Keratinocyte (primary cell): Measurements from ENCODE around the gene PEX11G. TPM values are rescaled to one million over a fixed set of nuclear protein-coding genes. Genes with fewer than 3 reads are reported as not detected.

ENCODE experiments used
- DNase-seq: peaks from one replicate; pipeline ENCODE4 v3.0.0-alpha.2; 2011; ENCODE audit warnings: low read depth, missing footprints, low spot score
- FAIRE-seq: peaks from 2 replicates; lab custom pipeline; 2011; peaks lifted over from hg19 to GRCh38; lab: Jason Lieb, UNC
- H2AFZ ChIP-seq: 2 replicates; pipeline ENCODE4 v1.6.0; 2012; ENCODE audit warnings: low read length, control low read depth, inconsistent platforms; ENCODE audit not compliant: control insufficient read depth
- H3K27ac ChIP-seq: 2 replicates; pipeline ENCODE4 v1.5.1; 2011; ENCODE audit warnings: low read length; ENCODE audit not compliant: control insufficient read depth, insufficient read depth
- H3K27me3 ChIP-seq: 3 replicates; pipeline ENCODE4 v1.6.0; 2011; ENCODE audit warnings: low read length; ENCODE audit not compliant: control insufficient read depth, insufficient read depth; ENCODE audit errors: extremely low read depth
- H3K36me3 ChIP-seq, 2 experiments: 2 replicates in 1 of 2; 3 replicates in 1 of 2; pipeline ENCODE4 v1.5.1; 2011; ENCODE audit warnings: low read length in 2 of 2, mild to moderate bottlenecking in 1 of 2; ENCODE audit not compliant: control insufficient read depth in 2 of 2, insufficient read depth in 2 of 2; ENCODE audit errors: extremely low read depth in 1 of 2
- H3K4me1 ChIP-seq: 3 replicates; pipeline ENCODE4 v1.5.1; 2011; ENCODE audit warnings: low read length; ENCODE audit not compliant: control insufficient read depth, insufficient read depth; ENCODE audit errors: extremely low read depth
- H3K4me2 ChIP-seq: 3 replicates; pipeline ENCODE4 v1.6.0; 2011; ENCODE audit warnings: low read depth, low read length; ENCODE audit not compliant: control insufficient read depth, insufficient read depth; ENCODE audit errors: extremely low read depth
- H3K4me3 ChIP-seq, 3 experiments: fragments of 200-600 bp in 1 of 3; sonication (generic) in 1 of 3; 2 replicates in 2 of 3; 3 replicates in 1 of 3; pipeline ENCODE4 v1.5.1; 2011 to 2016; ENCODE audit warnings: low read length in 3 of 3, mild to moderate bottlenecking in 3 of 3, control low read depth in 2 of 3, inconsistent platforms in 1 of 3, low read depth in 1 of 3, mixed read lengths in 1 of 3, mixed run types in 1 of 3, moderate library complexity in 1 of 3; ENCODE audit not compliant: control insufficient read depth in 2 of 3, insufficient read depth in 2 of 3; ENCODE audit errors: extremely low read depth in 1 of 3
- H3K79me2 ChIP-seq: 2 replicates; pipeline ENCODE4 v1.6.0; 2012; ENCODE audit warnings: low read length; ENCODE audit not compliant: control insufficient read depth, insufficient read depth
- H3K9ac ChIP-seq: 3 replicates; pipeline ENCODE4 v1.6.0; 2011; ENCODE audit warnings: low read length; ENCODE audit not compliant: control insufficient read depth, insufficient read depth; ENCODE audit errors: extremely low read depth
- H3K9me1 ChIP-seq: 3 replicates; pipeline ENCODE4 v1.6.0; 2011; ENCODE audit warnings: low read length; ENCODE audit not compliant: control insufficient read depth, insufficient read depth; ENCODE audit errors: extremely low read depth
- H3K9me3 ChIP-seq: 2 replicates; pipeline ENCODE4 v1.5.1; 2012; ENCODE audit warnings: low read depth, low read length; ENCODE audit not compliant: control insufficient read depth
- H4K20me1 ChIP-seq: 3 replicates; pipeline ENCODE4 v1.6.0; 2011; ENCODE audit warnings: low read length; ENCODE audit not compliant: control insufficient read depth, insufficient read depth; ENCODE audit errors: extremely low read depth
- EZH2 ChIP-seq: IDR thresholded peaks from one replicate; pipeline ENCODE4 v1.6.1; 2012; ENCODE audit warnings: inconsistent platforms, mild to moderate bottlenecking, low read length, moderate library complexity
- dilution Hi-C: fragments of 300-500 bp; cut with MboI; formaldehyde crosslinking; loops from one replicate; pipeline ENCODE4 v1.7.0; 2020; ENCODE audit warnings: low sequenced_read_pairs; ENCODE audit not compliant: extremely low pct_ligation_motif_present
- polyA plus RNA-seq, 5 experiments: library from polyadenylated mRNA; depleted of rRNA in 3 of 5; stranded (reverse) in 3 of 5; stranded (forward) in 1 of 5; unstranded in 1 of 5; fragments of >200 nt; gene quantifications; 1 replicate in 1 of 5; 2 replicates in 3 of 5; 3 replicates in 1 of 5; pipeline versions ENCODE4 v1.2.1 to v1.2.3, GENCODE V29; 2011 to 2012; ENCODE audit warnings: missing spikeins in 2 of 5, low read depth in 1 of 5, low replicate concordance in 1 of 5
- TF ChIP-seq, protein P1 (sequence below), 3 experiments: IDR thresholded peaks in 1 of 3; conservative IDR thresholded peaks in 1 of 3; optimal IDR thresholded peaks in 1 of 3; 2 replicates in 2 of 3; 3 replicates in 1 of 3; pipeline versions ENCODE3 to v1.5.1; 2011; ENCODE audit warnings: low read length in 3 of 3, mild to moderate bottlenecking in 3 of 3, moderate library complexity in 2 of 3, control low read depth in 1 of 3, inconsistent platforms in 1 of 3; ENCODE audit not compliant: insufficient read depth in 2 of 3; ENCODE audit errors: extremely low read depth in 1 of 3

PEX11G gene
- polyA plus RNA-seq, 1 donor (not counting 4 experiments of a cell fraction or from before 2014, with no cell fraction given): 1.1 TPM

DNA sequence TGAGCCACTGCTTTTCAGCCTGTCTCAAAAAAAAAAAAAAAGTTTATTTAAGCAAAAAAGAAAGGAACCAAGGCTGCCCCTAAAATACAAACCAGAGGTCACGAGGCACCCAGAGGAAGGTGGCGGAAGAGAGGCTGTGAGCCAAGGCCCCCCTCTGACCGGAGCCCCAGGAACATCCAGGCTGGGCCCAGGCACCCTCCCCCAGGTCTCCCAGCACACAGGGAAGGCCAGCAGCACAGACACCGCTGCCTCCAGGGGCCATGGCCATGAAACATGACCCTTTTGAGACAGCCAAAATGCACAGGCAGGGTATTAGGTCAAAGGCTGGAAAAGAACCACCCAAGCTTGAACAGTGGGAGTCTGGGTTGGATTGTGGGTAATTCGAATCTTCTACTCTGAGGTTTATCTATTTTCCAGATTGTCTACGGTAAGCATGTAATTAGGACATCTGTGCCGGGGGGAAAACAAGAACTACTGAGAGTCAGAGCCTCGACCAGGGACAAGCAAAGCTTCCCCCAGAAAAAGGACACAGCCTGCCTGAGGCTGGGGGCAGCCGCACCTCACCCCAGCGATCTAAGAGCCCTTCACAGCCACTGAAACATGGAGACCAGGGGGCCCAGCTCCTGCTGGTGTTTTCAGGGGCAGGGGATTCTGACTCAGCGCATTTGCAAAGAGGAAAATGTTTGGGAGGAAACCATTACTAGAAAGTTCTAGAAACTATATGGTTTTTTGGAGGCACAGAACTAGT is 8.4 kb downstream of the PEX11G start:
- Histone ChIP-seq H3K9me3 (no peaks in the 10 kb centered on the region), H3K4me2 (no peak overlapping the region), H4K20me1 (no peaks in the 10 kb centered on the region), H3K4me3 (no peak overlapping the region), H3K79me2 (no peaks in the 10 kb centered on the region), H3K9ac (no peak overlapping the region), H3K36me3 (no peaks in the 10 kb centered on the region), H3K27me3 (no peaks in the 10 kb centered on the region), H2AFZ (no peak overlapping the region), H3K27ac (no peak overlapping the region), H3K9me1 (no peaks in the 10 kb centered on the region), H3K4me1 (peaks cover 21% of the 10 kb centered on the region)
- no peak for TF ChIP-seq EZH2
- TF ChIP-seq, protein P1, sequence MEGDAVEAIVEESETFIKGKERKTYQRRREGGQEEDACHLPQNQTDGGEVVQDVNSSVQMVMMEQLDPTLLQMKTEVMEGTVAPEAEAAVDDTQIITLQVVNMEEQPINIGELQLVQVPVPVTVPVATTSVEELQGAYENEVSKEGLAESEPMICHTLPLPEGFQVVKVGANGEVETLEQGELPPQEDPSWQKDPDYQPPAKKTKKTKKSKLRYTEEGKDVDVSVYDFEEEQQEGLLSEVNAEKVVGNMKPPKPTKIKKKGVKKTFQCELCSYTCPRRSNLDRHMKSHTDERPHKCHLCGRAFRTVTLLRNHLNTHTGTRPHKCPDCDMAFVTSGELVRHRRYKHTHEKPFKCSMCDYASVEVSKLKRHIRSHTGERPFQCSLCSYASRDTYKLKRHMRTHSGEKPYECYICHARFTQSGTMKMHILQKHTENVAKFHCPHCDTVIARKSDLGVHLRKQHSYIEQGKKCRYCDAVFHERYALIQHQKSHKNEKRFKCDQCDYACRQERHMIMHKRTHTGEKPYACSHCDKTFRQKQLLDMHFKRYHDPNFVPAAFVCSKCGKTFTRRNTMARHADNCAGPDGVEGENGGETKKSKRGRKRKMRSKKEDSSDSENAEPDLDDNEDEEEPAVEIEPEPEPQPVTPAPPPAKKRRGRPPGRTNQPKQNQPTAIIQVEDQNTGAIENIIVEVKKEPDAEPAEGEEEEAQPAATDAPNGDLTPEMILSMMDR (optimal IDR thresholded peaks at IDR 0.05 in 1 of 3, IDR thresholded peaks at IDR 0.05 in 1 of 3, conservative IDR thresholded peaks at IDR 0.05 in 1 of 3; ENCODE audit: extremely low read depth in 1 of 3, insufficient read depth in 2 of 3, low read length in 3 of 3): no peak
- no peak for FAIRE-seq
- dilution Hi-C loops: no loop called here
- DNase-seq: no peak

DNA sequence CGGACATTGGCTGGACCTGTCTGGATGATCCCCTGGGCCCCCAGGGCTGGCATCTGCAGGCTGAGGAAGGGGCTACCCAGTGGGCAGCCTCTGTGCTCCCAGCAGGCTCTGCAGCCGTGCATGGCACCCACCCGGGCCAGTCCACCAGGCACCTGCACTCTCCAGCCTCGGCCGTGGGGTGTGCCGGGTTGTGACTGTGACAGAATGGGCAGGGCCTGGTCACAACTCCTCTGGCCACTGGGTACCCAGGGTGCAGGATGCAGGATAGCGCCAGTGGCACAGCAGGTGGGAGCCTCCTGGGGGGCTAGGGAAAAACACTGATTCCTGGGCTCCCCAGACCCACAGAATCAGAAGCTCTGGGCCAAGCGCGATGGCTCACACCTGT is 10.0 kb downstream of the PEX11G start:
- no peaks in the 10 kb centered on the region for H4K20me1 ChIP-seq
- H3K9ac ChIP-seq: no peak overlapping the region
- dilution Hi-C loops: no loop called here
- no peak overlapping the region for H3K27ac ChIP-seq
- H2AFZ ChIP-seq: no peak overlapping the region
- no peaks in the 10 kb centered on the region for H3K27me3 ChIP-seq
- DNase-seq (no peak), FAIRE-seq (no peak)
- H3K9me1 ChIP-seq: no peaks in the 10 kb centered on the region
- peaks cover 23% of the 10 kb centered on the region for H3K4me1 ChIP-seq
- no peaks in the 10 kb centered on the region for H3K9me3 ChIP-seq
- no peak for TF ChIP-seq EZH2
- TF ChIP-seq, protein P1 (optimal IDR thresholded peaks at IDR 0.05 in 1 of 3, IDR thresholded peaks at IDR 0.05 in 1 of 3, conservative IDR thresholded peaks at IDR 0.05 in 1 of 3; ENCODE audit: extremely low read depth in 1 of 3, insufficient read depth in 2 of 3, low read length in 3 of 3): no peak
- H3K79me2 ChIP-seq: no peaks in the 10 kb centered on the region
- no peaks in the 10 kb centered on the region for H3K36me3 ChIP-seq
- H3K4me3 ChIP-seq: no peak overlapping the region
- H3K4me2 ChIP-seq: no peak overlapping the region
